H1 (cell line): ENCODE results near the gene UMAD1. TPM values are rescaled to one million over a fixed set of nuclear protein-coding genes. Genes with fewer than 3 reads are reported as not detected.

ENCODE experiments used
- ASH2L ChIP-seq: fragments of 200-600, 300-600 bp; sonication (generic); IDR thresholded peaks from one replicate; pipeline ENCODE4 v1.7.1; 2017; ENCODE audit warnings: low read length
- CBX8 ChIP-seq: fragments of 300-800, 300-1000 bp; sonication (generic); IDR thresholded peaks from 2 replicates; pipeline ENCODE4 v1.7.1; 2016; ENCODE audit warnings: low read depth, low read length, borderline replicate concordance
- KDM5A ChIP-seq: fragments of 200-600 bp; IDR thresholded peaks from 2 replicates; pipeline ENCODE4 v1.7.1; 2012; ENCODE audit warnings: mild to moderate bottlenecking, low read length, inconsistent platforms, mixed read lengths
- RBBP5 ChIP-seq: IDR thresholded peaks from 2 replicates; pipeline ENCODE4 v1.7.1; 2012; ENCODE audit warnings: low read depth, mild to moderate bottlenecking, inconsistent platforms, low read length, moderate library complexity, borderline replicate concordance
- RFX5 ChIP-seq: IDR thresholded peaks from 2 replicates; pipeline ENCODE4 v1.6.1; 2011; ENCODE audit warnings: low read depth, low read length, improper control_type of control experiment, borderline replicate concordance
- RNF2 ChIP-seq: fragments of 200-900, 300-1000 bp; sonication (generic); IDR thresholded peaks from 2 replicates; pipeline ENCODE4 v1.7.1; 2016; ENCODE audit warnings: borderline replicate concordance, low read depth, mild to moderate bottlenecking, antibody characterized with exemption, low read length; ENCODE audit not compliant: poor library complexity, severe bottlenecking; ENCODE audit errors: missing control alignments
- polyA plus RNA-seq, 7 experiments: library from polyadenylated mRNA; depleted of rRNA in 3 of 7; stranded (reverse) in 5 of 7; unstranded in 2 of 7; fragments of >200 nt in 5 of 7; fragments of 200-250 nt in 2 of 7; gene quantifications; 1 replicate in 5 of 7; 2 replicates in 1 of 7; 4 replicates in 1 of 7; pipeline versions ENCODE4 v1.2.1 to v1.2.3, GENCODE V29; 2011 to 2013; ENCODE audit warnings: missing spikeins in 2 of 7, mixed read lengths in 2 of 7
- total RNA-seq: library from RNA; stranded (reverse); fragmentation: NEBNext Ultra II Directional; extraction: Animal tissue kit (Norgen Biotek cat#: 25700); gene quantifications from 2 replicates; pipeline ENCODE4 v1.2.1, GENCODE V29; 2021
- TF ChIP-seq, protein P1 (sequence below): fragments of 300-600 bp; sonication (generic); IDR thresholded peaks from 2 replicates; pipeline ENCODE4 v1.7.1; 2012; ENCODE audit warnings: low read length, moderate library complexity, mild to moderate bottlenecking, inconsistent platforms; ENCODE audit not compliant: insufficient replicate concordance

Gene UMAD1
- total and polyA plus RNA-seq, 2 of the 8 experiments (the other 6 are each of a cell fraction or from before 2014, with no cell fraction given) = 10.4 to 12.3 TPM

GRCh38 chr7:7786595-7786994, 146.0 kb downstream of the UMAD1 start (continued):
- TF ChIP-seq, protein P1, sequence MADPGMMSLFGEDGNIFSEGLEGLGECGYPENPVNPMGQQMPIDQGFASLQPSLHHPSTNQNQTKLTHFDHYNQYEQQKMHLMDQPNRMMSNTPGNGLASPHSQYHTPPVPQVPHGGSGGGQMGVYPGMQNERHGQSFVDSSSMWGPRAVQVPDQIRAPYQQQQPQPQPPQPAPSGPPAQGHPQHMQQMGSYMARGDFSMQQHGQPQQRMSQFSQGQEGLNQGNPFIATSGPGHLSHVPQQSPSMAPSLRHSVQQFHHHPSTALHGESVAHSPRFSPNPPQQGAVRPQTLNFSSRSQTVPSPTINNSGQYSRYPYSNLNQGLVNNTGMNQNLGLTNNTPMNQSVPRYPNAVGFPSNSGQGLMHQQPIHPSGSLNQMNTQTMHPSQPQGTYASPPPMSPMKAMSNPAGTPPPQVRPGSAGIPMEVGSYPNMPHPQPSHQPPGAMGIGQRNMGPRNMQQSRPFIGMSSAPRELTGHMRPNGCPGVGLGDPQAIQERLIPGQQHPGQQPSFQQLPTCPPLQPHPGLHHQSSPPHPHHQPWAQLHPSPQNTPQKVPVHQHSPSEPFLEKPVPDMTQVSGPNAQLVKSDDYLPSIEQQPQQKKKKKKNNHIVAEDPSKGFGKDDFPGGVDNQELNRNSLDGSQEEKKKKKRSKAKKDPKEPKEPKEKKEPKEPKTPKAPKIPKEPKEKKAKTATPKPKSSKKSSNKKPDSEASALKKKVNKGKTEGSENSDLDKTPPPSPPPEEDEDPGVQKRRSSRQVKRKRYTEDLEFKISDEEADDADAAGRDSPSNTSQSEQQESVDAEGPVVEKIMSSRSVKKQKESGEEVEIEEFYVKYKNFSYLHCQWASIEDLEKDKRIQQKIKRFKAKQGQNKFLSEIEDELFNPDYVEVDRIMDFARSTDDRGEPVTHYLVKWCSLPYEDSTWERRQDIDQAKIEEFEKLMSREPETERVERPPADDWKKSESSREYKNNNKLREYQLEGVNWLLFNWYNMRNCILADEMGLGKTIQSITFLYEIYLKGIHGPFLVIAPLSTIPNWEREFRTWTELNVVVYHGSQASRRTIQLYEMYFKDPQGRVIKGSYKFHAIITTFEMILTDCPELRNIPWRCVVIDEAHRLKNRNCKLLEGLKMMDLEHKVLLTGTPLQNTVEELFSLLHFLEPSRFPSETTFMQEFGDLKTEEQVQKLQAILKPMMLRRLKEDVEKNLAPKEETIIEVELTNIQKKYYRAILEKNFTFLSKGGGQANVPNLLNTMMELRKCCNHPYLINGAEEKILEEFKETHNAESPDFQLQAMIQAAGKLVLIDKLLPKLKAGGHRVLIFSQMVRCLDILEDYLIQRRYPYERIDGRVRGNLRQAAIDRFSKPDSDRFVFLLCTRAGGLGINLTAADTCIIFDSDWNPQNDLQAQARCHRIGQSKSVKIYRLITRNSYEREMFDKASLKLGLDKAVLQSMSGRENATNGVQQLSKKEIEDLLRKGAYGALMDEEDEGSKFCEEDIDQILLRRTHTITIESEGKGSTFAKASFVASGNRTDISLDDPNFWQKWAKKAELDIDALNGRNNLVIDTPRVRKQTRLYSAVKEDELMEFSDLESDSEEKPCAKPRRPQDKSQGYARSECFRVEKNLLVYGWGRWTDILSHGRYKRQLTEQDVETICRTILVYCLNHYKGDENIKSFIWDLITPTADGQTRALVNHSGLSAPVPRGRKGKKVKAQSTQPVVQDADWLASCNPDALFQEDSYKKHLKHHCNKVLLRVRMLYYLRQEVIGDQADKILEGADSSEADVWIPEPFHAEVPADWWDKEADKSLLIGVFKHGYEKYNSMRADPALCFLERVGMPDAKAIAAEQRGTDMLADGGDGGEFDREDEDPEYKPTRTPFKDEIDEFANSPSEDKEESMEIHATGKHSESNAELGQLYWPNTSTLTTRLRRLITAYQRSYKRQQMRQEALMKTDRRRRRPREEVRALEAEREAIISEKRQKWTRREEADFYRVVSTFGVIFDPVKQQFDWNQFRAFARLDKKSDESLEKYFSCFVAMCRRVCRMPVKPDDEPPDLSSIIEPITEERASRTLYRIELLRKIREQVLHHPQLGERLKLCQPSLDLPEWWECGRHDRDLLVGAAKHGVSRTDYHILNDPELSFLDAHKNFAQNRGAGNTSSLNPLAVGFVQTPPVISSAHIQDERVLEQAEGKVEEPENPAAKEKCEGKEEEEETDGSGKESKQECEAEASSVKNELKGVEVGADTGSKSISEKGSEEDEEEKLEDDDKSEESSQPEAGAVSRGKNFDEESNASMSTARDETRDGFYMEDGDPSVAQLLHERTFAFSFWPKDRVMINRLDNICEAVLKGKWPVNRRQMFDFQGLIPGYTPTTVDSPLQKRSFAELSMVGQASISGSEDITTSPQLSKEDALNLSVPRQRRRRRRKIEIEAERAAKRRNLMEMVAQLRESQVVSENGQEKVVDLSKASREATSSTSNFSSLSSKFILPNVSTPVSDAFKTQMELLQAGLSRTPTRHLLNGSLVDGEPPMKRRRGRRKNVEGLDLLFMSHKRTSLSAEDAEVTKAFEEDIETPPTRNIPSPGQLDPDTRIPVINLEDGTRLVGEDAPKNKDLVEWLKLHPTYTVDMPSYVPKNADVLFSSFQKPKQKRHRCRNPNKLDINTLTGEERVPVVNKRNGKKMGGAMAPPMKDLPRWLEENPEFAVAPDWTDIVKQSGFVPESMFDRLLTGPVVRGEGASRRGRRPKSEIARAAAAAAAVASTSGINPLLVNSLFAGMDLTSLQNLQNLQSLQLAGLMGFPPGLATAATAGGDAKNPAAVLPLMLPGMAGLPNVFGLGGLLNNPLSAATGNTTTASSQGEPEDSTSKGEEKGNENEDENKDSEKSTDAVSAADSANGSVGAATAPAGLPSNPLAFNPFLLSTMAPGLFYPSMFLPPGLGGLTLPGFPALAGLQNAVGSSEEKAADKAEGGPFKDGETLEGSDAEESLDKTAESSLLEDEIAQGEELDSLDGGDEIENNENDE = no peak
- TF ChIP-seq ASH2L (no peak), RBBP5 (no peak), RFX5 (no peak), CBX8 (no peak), RNF2 (no peak), KDM5A (no peak)
